HG02623 (cell line): ENCODE data around the gene DNAJC13.
"Not testable (repeated sequence)": the region's sequence is repeated elsewhere in the genome, so short reads cannot be mapped to it uniquely, and the experiment has no call there.

ENCODE experiments used
- ATAC-seq: cut with Tn5 transposase; IDR thresholded peaks from one replicate; pipeline ENCODE4 v1.9.1; 2021; ENCODE audit warnings: moderate library complexity; ENCODE audit not compliant: unreplicated experiment

The DNAJC13 gene

DNA sequence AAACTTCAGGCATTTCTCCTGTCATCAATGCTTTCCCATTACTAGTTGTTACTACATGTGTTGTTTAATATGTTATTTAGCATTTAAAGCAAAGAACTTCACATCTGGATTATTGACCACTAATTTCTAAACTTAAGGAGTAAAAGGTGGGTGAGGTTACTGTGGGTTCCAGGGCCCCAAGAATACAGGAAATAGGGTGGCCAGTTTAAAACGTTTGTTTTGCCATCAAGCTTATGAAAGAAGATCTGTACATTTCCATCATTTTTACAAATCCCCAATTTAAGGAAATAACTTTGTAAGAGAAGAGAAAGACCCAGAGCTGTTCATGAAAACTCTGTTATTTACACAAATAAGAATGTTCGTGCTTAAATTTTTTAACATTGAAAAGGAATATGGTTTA is 125.3 kb downstream of the DNAJC13 start:
- no peak for ATAC-seq

DNA sequence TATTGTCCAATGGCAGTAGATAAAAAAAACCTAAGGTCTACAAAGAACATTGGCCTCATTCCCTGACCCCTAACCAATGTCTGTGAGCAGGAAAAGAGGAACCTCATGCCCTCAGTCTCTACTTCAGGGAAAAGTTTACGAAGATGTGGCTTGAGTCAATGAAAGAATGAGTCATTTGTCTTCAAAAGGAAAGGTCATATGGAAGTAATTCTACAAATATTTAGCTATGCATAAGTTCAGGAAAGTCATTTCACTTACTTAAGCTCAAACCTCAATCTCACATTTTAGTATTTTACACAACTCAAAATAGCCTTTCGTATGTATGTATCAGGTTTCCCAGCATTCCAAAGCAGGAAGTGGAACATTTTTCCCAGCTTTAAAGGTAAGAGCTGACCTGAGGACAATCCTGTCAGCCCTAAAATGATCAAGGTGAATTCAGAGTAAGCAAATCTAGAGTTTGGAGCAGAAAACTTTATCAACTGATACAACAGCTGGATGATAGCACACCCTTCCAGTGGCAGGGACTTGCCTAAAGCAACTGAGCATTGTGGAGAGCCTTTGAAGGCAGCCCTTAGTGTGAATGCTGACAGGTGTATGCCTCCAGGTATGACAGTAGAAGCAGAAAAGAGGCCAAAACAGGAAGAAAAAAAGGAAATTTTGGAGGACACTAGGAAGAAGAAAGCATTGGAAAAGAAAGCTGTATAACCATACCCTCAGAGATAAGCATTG is 125.9 kb downstream of the DNAJC13 start:
- no peak for ATAC-seq

DNA sequence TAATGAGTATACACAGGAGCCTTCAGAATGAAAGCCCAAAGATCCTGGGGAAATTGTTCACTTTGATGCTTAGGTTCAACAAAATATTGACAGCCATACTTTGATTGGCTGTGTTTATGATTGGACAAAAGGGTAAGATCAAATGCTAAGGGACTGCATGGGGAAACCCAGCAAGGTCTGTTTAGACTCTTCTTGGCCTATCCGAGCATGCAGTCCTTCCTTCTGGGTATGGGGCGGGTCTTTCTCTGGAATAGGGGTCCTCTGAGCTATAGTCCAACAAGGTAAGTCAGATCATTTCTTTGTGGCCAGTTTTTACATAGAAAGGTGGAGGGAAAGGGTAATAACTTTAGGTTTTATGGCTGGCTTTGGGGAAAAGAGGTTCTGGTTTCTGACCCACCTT is 126.8 kb downstream of the DNAJC13 start:
- ATAC-seq = no peak

DNA sequence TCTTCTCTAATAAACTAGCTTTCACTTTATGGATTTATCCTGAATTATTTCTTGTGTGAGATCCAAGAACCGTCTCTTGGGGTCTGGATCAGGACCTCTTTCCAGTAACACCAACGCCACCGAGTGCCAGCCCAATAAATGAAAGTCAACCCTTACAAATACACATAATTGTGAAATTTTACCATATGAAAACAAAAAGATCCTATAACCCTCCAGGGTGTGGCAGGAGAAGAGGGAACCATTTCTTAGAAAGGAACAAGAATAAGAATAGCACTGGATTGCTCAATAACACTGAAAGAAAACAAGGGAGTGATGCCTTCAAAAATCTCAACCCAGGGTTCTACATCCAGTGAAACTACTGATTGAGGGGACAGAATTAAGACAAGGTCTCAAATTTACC is 128.2 kb downstream of the DNAJC13 start:
- no peak for ATAC-seq

DNA sequence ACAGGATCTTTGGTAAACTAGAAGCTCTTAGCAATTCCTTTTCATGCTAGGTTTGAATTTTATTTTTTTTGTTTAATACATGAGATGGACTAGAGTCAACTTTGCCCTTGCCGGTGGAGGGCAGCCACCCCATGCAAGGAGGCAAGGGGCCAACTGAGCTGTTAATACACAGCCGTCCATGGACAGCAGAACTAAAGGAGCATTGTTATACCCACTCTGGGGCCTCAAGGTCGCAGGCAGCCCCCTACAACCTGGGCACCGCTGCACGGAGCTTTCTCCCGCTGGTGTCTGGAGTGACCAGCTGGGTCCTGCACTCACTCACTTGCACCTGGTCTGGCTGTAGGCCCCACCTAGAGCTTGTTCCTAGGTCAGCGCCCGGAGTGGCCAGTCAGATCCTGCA is 131.9 kb downstream of the DNAJC13 start:
- no peak for ATAC-seq

DNA sequence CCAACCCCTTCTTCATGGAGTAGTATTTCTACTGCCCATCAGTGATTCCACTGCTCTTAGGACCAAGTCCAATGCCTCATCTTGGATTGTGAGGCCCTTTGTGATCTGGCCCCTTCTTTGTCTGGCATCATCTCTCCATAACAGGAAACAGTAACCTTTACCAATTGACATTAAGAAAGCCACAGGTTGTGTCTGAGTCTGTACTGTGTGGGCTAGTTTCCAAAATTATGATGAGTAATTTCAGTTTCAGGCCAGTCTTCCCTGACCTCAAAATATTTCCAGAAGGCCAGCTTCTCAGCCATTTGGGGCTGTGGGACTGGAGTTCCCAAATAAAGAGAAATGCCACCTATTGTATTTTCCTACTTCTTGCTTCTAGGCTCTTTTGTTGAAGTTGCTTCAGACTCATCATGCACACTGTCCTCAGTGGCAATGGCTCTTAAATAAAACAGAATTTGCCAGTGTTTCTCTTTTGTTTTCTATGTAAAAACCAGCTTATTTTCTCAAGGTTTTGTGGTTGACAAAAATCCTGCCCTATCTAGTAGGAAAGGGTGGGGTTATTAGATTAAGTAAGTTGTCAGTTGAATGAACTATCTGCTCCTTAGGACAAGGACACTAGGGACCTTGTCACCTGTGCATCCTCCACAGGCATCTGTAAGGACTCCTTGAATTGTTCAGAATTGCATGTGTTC is 132.7 kb downstream of the DNAJC13 start:
- ATAC-seq = peak; percentile 80

DNA sequence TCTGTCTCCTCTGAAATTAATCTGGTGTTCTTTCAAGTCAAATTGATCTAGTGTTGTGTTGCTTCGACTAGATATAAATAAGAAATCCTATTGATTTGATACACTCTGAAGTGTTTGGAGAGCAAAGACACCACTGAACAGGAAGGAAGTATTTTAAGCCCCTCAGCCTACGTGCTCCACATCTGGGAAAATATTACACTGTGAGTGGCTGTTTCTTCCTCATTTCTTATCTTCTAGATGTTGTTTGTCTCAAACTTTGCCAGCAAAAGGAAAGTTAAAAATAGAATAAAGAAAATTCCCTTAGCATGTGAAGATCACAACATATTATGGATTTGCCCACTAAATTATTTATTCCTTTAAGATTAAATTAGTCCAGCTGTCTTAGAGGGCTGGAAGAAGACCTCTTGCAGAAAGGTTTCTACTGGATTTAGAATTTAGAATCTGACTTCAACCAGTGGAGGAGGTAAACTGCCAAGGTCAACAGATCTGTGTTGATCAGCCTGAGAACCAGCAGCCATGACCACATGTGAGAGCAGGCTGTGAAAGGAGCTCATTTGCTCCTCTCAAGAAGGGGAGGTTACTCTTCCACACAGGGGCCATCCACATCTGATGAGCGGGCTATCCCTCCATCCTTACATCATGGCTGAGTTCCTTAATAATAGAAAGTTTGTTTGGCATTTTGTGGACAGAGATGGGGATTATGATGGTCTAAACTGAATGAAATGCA is 133.4 kb downstream of the DNAJC13 start:
- ATAC-seq = no peak

DNA sequence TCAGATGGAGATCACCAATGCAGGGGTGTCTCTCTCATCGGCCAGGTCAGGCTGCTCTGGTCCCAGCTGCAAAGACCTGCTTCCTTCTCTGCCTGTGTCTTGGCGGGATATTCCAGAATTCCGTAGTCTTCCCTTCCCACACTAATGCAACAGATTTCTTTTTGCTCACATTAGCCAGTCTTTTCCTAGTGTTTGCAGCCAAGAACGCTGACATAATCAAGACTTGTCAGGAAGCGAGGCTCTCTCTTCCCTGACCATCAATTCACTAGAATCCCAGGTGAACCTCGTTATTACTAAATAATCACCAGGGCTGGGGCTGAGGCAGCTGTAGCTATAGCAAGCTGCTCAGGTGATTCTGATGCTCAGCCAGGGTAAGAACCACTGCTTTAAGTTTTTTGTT is 136.5 kb downstream of the DNAJC13 start:
- no peak for ATAC-seq

DNA sequence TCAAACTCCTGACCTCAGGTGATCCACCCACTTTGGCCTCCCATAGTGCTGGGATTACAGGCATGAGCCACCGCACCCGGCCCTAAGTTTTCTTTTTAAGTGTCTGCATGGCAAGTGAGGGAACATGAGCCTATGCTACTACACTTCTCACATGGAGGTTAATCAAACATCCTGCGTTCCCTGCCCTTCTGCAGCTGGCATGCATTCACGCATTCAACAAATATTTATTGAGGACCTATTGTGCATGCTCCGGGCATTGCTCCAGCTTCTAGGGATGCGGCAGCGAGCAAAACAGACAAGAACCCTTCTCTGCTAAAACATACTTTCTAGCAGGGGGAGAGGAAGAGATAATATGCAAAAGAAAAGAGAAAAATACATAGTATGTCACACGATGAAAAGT is 137.1 kb downstream of the DNAJC13 start:
- ATAC-seq = no peak

DNA sequence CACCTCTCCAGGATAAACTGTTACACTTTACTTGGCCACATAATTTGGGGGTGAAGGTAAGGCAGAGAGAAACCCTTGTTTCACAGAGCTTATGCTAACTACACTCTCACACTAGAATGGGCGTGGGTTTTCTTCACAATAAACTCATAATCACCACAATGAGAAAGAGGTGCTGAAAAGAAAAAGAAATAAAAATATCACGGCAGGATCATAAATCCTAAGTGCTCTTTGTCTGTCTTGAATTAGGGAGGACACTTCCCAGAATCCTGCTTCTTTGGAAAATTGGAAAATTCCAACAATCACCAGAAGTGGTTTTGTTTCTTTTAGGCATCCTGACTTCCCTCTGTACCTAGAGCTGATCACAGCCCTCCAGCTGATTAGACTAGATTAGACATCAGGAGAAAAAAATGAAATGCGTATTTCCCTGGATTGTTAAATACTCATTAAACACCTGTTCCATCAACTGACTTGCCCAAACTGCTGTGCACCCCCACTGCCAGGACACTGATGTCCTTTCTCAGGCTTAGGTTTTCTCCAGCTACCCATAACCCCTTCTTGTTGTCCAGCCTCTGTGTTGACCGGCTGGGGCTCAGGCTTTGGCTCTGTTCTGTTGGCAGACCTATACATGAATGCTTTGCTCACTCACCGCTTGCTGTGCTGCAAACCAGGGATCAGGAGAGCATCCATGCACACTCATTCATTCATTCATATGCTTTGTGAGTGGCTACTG is 138.2 kb downstream of the DNAJC13 start:
- no peak for ATAC-seq

DNA sequence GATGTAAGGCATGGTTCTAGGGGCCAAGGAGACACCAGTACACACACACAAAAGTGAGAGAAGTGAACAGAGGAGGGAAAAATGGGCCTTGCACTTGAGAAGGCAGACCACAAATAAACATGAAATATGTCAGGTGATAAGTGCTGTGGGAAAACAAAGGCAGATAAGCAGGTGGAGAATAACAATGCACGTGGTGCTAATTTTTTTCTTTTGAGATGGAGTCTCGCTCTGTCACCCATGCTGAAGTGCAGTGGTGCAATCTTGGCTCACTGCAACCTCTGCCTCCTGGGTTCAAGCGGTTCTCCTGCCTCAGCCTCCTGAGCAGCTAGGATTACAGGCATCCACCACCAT is 138.7 kb downstream of the DNAJC13 start:
- not testable (repeated sequence) for ATAC-seq

DNA sequence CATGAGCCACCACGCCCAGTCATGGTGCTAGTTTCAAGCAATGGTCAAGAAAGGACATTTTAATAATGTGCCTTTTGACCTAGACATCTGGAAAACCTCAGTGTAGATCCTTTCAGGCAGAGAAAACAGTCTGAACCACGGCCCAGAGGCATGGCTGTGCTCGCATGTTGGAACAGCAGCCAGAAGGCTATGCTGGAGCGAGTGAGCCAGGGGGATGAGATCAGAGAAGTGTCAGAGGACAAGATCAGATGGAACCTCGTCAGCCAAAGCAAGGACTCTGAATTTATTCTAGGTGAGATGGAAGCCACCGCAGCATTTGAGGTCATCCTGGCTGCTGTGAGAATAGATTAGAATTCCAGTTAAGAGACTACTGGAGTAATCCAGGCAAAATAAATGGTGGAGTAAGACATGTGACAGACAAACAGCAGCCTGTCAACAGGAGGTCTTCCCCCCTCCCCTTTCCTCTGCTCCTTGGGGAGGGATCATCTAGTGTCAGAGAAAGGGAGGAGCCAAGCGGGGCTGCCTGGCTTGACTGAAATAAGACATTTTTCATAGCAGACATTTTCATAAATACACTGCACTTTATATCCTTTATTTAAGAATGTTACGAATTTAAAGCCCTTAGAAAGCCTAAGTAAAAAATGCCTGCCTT is 139.3 kb downstream of the DNAJC13 start:
- no peak for ATAC-seq

DNA sequence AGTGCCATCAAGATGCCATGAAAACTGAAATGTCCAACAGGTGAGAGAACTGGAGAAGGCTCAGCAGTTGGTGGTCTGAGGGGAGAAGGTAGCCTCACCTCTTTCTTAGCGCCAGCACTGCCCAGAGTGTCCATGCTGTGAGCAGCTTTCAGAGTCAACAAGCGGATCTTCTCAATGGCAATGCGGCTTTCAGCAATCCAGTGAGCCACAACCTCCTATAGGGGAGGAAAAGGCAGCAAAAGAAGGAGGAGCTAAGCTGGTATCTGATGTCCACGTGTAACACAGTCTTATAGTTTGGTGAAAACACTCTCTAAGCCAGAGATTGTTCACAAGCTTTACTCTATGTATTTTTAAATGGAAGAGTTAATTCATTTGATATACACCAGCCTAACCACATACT is 143.7 kb downstream of the DNAJC13 start:
- ATAC-seq = no peak

DNA sequence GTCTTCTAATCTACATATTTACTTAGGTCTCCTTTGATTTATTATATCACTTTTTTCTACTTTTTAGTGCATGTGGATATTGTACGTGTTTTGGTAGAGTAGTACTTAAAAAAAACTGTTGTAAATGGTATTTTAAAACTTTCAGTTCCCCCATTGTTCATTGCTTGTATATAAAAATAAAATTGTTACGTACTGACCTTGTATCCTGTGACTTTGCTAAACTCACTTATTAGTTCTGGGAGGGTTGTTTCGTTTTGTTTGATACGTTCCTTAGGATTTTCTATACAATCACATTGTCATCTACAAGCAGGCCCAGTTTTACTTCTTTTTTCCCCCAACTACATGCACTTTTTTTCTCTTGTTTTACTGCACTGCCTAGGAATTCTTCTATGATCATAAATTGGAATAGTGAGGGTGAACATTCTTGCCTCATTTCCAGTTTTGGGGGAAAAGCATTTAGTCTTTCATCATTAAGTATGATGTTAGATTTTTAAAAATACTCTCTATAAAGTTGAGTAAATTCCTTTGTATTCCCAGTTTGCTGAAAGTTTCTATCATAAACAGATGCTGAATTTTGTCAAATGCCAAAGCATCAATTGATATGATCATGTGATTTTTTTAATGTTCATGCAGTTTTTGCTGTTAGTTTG is 146.2 kb downstream of the DNAJC13 start:
- no peak for ATAC-seq

DNA sequence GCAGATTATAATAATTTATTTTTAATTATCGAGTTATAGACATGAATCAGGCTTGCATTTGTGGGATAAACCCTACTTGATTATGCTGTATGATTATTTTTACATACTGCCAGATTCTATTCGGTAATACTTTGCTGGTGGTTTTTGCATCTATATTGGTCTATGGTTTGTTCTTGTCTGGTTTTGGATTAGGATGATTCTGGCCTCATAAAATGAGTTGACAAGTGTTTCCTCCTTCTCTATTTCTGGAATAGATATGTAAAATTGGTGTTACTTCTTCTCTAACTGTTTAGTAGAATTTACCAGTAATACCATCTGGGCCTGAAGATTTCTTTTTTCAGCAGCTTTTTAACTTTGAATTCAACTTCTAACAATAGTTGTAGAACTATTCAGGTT is 146.8 kb downstream of the DNAJC13 start:
- no peak for ATAC-seq

DNA sequence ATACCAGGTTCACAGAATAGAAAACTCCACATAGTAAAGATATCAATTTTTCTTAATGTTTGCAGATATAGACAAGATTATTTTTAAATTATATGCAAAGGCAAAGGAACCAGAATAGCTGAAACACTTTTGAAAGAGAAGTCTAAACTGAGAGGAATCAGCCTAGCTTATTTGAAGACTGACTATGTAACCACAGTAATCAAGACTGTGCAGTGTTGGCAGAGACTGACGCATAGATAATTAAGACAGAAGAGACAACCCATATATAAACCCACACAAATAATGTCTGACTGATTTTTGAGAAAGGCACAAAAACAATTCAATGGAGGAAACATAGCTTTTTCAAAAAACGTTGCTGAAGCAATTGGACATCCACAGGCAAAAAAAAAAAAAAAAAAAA is 151.1 kb downstream of the DNAJC13 start:
- no peak for ATAC-seq

DNA sequence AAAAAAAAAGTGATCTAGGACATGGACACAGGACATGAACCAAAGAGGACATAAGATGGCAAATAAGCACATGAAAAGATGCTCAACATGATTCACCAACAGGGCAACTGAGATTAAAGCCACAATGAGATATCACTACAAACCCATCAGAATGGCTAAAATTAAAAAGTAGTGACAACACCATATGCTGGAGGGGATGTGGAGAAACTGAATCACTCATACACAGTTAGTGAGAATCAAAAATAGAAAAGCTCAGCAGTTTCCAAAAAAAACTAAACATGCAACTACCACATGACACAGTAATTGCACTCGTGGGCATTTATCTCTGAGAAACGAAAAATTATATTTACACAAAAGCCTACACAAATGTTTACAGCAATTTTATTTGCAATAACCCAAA is 151.9 kb downstream of the DNAJC13 start:
- ATAC-seq = no peak

DNA sequence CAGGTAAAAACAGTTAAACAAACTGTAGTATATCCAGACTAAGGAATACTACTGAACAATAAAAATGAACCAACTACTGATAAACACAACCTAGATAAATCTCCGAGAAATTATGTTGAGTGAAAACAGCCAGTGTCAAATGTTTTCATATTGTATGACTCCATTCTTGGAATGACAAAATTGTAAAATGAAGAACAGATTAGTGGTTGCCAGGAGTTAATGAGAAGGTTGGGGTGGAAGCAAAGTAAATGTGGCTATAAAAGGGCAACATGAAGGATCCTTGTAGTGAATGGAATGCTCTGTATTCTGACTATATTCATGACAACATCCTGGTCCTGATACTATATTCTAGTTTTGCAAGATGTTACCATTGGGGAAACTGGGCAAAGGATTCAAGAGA is 152.3 kb downstream of the DNAJC13 start:
- ATAC-seq = no peak

DNA sequence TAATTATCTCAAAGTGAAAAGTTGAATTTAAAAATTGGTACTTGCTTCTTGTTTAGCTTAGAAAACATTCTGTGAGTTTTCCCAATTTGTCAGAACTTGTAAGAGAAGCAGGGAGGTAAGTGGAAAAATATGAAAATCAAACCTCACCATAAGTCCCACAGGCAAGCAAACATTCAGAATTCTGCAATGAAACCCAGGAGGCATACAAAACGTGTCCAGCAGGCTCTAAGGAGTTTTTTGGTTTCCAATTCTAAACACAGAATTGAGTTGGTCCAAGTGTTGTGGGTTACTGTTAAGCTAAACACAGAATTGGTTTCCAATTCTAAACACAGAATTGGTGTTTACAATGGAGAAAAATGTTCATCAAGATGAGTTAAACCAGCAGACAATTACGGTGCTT is 152.7 kb downstream of the DNAJC13 start:
- ATAC-seq = no peak

DNA sequence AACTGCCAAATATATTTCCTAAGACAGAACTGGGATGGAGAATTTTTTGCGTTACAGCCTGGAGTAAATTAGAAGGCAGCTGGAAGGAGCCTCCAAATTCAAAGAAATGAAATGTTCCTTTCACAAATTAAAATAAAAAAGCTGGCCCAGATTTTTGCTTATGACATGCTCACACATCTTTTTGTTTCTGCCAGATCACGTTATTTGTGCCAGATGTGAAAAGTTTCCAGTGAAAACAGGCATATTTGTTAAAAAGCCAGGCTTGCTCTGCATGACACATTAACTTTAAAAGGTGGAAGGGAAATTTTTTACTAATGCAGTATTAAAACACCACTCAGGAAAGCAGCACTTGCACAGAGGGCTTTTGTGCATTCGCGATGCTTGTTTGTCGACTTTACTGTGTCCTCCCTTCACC is 156.5 kb downstream of the DNAJC13 start:
- no peak for ATAC-seq

DNA sequence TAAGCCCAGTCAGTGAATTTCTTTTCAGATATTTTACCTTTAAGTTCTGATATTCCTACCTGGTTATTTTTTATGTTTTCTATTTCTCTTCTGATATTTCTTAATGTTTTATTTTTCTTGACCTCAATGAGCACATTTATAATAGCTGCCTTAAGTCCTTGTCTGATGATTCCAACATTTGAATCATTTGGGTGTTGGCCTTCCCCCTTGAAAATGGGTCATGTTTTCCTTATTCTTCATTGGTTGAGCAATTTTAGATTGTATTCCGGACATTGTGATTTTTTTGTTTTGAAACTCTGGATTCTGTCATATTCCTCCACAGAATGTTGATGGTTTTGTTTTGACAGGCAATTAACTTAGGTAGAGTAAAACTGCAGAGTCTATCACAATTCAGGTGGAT is 170.1 kb downstream of the DNAJC13 start:
- no peak for ATAC-seq
